GM23338 (cell line): ENCODE measurements around the gene TEX26. TPM values are rescaled to one million over a fixed set of nuclear protein-coding genes. Genes with fewer than 3 reads are reported as not detected.

ENCODE experiments used
- ATAC-seq: fragments of 200-7000 bp; cut with Tn5 transposase; 3 replicates; pipeline ENCODE4 v1.9.1; 2020
- DNase-seq: peaks from one replicate; pipeline ENCODE4 v3.0.0-alpha.2; 2015; ENCODE audit warnings: low spot score
- H2AFZ ChIP-seq: fragments of 200-600 bp; sonication (generic); 2 replicates; pipeline ENCODE4 v1.8.0; 2016; ENCODE audit warnings: antibody characterized with exemption, mild to moderate bottlenecking, moderate library complexity
- H3F3A ChIP-seq: fragments of 200-600 bp; sonication (generic); replicated peaks from 2 replicates; pipeline ENCODE4 v1.8.0; 2017; ENCODE audit warnings: antibody characterized with exemption, mixed run types, low read depth
- H3K27ac ChIP-seq: fragments of 200-600 bp; sonication (generic); 2 replicates; pipeline ENCODE4 v1.6.1; 2016; ENCODE audit warnings: low read depth
- H3K27me3 ChIP-seq: fragments of 200-600 bp; sonication (generic); 2 replicates; pipeline ENCODE4 v1.8.0; 2016; ENCODE audit warnings: mild to moderate bottlenecking, mixed run types, moderate library complexity; ENCODE audit not compliant: insufficient read depth
- H3K36me3 ChIP-seq: fragments of 200-600 bp; sonication (generic); 2 replicates; pipeline ENCODE4 v1.8.0; 2016; ENCODE audit warnings: mild to moderate bottlenecking; ENCODE audit not compliant: insufficient read depth
- H3K4me1 ChIP-seq: fragments of 200-600 bp; sonication (generic); 2 replicates; pipeline ENCODE4 v1.8.0; 2016; ENCODE audit warnings: mild to moderate bottlenecking, moderate library complexity; ENCODE audit not compliant: insufficient read depth
- H3K4me2 ChIP-seq: fragments of 200-600 bp; sonication (generic); 2 replicates; pipeline ENCODE4 v1.7.1; 2017; ENCODE audit warnings: mixed run types
- H3K4me3 ChIP-seq: fragments of 200-600 bp; sonication (generic); 2 replicates; pipeline ENCODE4 v1.6.1; 2016; ENCODE audit warnings: mixed run types
- H3K79me2 ChIP-seq: fragments of 200-600 bp; sonication (generic); replicated peaks from 2 replicates; pipeline ENCODE4 v1.8.0; 2017; ENCODE audit warnings: mild to moderate bottlenecking; ENCODE audit not compliant: insufficient read depth
- H3K9me2 ChIP-seq: fragments of 200-600 bp; sonication (generic); 2 replicates; pipeline ENCODE4 v1.8.0; 2017; ENCODE audit not compliant: insufficient read depth
- H4K20me1 ChIP-seq: fragments of 200-600 bp; sonication (generic); replicated peaks from 2 replicates; pipeline ENCODE4 v1.8.0; 2017; ENCODE audit warnings: mild to moderate bottlenecking; ENCODE audit not compliant: insufficient read depth
- H3K27ac Mint-ChIP-seq: 2 replicates; pipeline ENCODE4 v1.8.0; 2020; ENCODE audit warnings: inconsistent platforms, mild to moderate bottlenecking, moderate library complexity, mixed read lengths
- H3K27me3 Mint-ChIP-seq: 3 replicates; pipeline ENCODE4 v1.8.0; 2022; ENCODE audit warnings: low read depth, mild to moderate bottlenecking, moderate library complexity, mixed read lengths, inconsistent platforms; ENCODE audit not compliant: insufficient read depth, poor library complexity
- H3K36me3 Mint-ChIP-seq: 3 replicates; pipeline ENCODE4 v1.8.0; 2021; ENCODE audit warnings: low read depth, mild to moderate bottlenecking, inconsistent platforms, moderate library complexity, mixed read lengths
- H3K4me1 Mint-ChIP-seq: 3 replicates; pipeline ENCODE4 v1.8.0; 2020; ENCODE audit warnings: mild to moderate bottlenecking, inconsistent platforms, mixed read lengths
- H3K4me3 Mint-ChIP-seq: 3 replicates; pipeline ENCODE4 v1.8.0; 2021; ENCODE audit warnings: moderate library complexity, mild to moderate bottlenecking, inconsistent platforms, mixed read lengths
- H3K9me3 Mint-ChIP-seq: 3 replicates; pipeline ENCODE4 v1.8.0; 2020; ENCODE audit warnings: moderate library complexity, mild to moderate bottlenecking, inconsistent platforms, mixed read lengths
- CREB1 ChIP-seq: fragments of 250-450 bp; sonication (Bioruptor Pico); IDR thresholded peaks from 2 replicates; pipeline ENCODE4 v1.5.0; 2020; ENCODE audit warnings: low read depth, mild to moderate bottlenecking, moderate library complexity
- CTCF ChIP-seq, 2 experiments: fragments of 200-600 bp in 1 of 2; sonication (generic) in 1 of 2; conservative IDR thresholded peaks; 2 replicates each; pipeline versions ENCODE4 v1.5.1 to v1.6.1; 2016 to 2017; ENCODE audit warnings: antibody characterized with exemption in 2 of 2, low read depth in 2 of 2, mild to moderate bottlenecking in 2 of 2, moderate library complexity in 1 of 2
- ETS1 ChIP-seq: IDR thresholded peaks from 2 replicates; pipeline ENCODE4 v1.6.1; 2016; ENCODE audit warnings: antibody characterized with exemption
- EZH2 ChIP-seq: fragments of 200-600 bp; sonication (generic); IDR thresholded peaks from one replicate; pipeline ENCODE4 v1.8.0; 2017; ENCODE audit warnings: antibody characterized with exemption, mild to moderate bottlenecking, low read depth; ENCODE audit not compliant: unreplicated experiment
- EZH2phosphoT487 ChIP-seq: fragments of 200-600 bp; sonication (generic); IDR thresholded peaks from one replicate; pipeline ENCODE4 v1.8.1; 2018; ENCODE audit warnings: antibody characterized with exemption; ENCODE audit not compliant: unreplicated experiment
- JUNB ChIP-seq: IDR thresholded peaks from one replicate; pipeline ENCODE4 v1.6.1; 2016; ENCODE audit warnings: antibody characterized with exemption; ENCODE audit not compliant: unreplicated experiment
- NANOG ChIP-seq: IDR thresholded peaks from 2 replicates; pipeline ENCODE4 v1.6.1; 2016; ENCODE audit warnings: antibody characterized with exemption, borderline replicate concordance
- POLR2AphosphoS5 ChIP-seq: IDR thresholded peaks from 2 replicates; pipeline ENCODE4 v1.6.1; 2016; ENCODE audit warnings: antibody characterized with exemption, low read depth
- REST ChIP-seq: IDR thresholded peaks from one replicate; pipeline ENCODE4 v1.6.1; 2018; ENCODE audit warnings: antibody characterized with exemption; ENCODE audit not compliant: unreplicated experiment
- STAT1 ChIP-seq: IDR thresholded peaks from one replicate; pipeline ENCODE4 v1.6.1; 2016; ENCODE audit warnings: antibody characterized with exemption; ENCODE audit not compliant: unreplicated experiment
- ZNF114 ChIP-seq: fragments of 250-450 bp; sonication (Bioruptor Pico); IDR thresholded peaks from 2 replicates; pipeline ENCODE4 v1.5.0; 2020; ENCODE audit warnings: mild to moderate bottlenecking, moderate library complexity
- ZNF331 ChIP-seq: fragments of 250-450 bp; sonication (Bioruptor Pico); IDR thresholded peaks from 2 replicates; pipeline ENCODE4 v1.5.0; 2020; ENCODE audit warnings: low read depth, mild to moderate bottlenecking, moderate library complexity
- ZNF462 ChIP-seq: fragments of 250-450 bp; sonication (Bioruptor Pico); IDR thresholded peaks from 2 replicates; pipeline ENCODE4 v1.5.0; 2020; ENCODE audit warnings: mild to moderate bottlenecking, moderate library complexity
- polyA plus RNA-seq: library from polyadenylated mRNA; unstranded; fragments of >200 nt; fragmentation: Nextera tagmentation; extraction: Ambion mirVana; gene quantifications from 2 replicates; pipeline ENCODE4 v1.2.1, GENCODE V29; 2016
- total RNA-seq: library from RNA; depleted of rRNA; stranded (reverse); fragments of >200 nt; shearing (Covaris generic); gene quantifications from 2 replicates; pipeline ENCODE4 v1.2.3, GENCODE V29; 2014

The TEX26 gene
- total and polyA plus RNA-seq, 2 experiments from 2014 or later = not detected

- Histone ChIP-seq H3K4me2 (peak overlapping the region; percentile 65), H3K27ac (0 out of 2 replicates have a peak overlapping the region, but pooled peaks have one; percentile 3), H3K4me1 (peaks cover 28% of the 10 kb centered on the region), H3K27me3 (no peaks in the 10 kb centered on the region), H3K9me2 (no peaks in the 10 kb centered on the region), H3F3A (no peaks in the 10 kb centered on the region), H4K20me1 (no peaks in the 10 kb centered on the region), H3K36me3 (no peaks in the 10 kb centered on the region), H3K79me2 (no peaks in the 10 kb centered on the region), H2AFZ (no peak overlapping the region), H3K4me3 (peak overlapping the region; percentile 22; the same call in 1 of the 2 replicates)
- H3K27me3 Mint-ChIP-seq = peaks cover 4% of the 10 kb centered on the region
- no peaks in the 10 kb centered on the region for H3K36me3 Mint-ChIP-seq
- H3K4me3 Mint-ChIP-seq = peak overlapping the region; percentile 28
- TF ChIP-seq JUNB (no peak), ZNF331 (CRISPR knock-in tag) (no peak), ZNF114 (no peak), EZH2 (no peak), ETS1 (no peak), CTCF (conservative IDR thresholded peaks at IDR 0.05; ENCODE audit: low read depth in 2 of 2) (no peak), POLR2AphosphoS5 (no peak), NANOG (no peak), EZH2phosphoT487 (no peak), REST (no peak), ZNF462 (CRISPR knock-in tag) (no peak), STAT1 (no peak), CREB1 (CRISPR knock-in tag) (no peak)
- ATAC-seq (peak; percentile 86), DNase-seq (peak; percentile 64)
- H3K27ac Mint-ChIP-seq = peak overlapping the region; percentile 62
- H3K4me1 Mint-ChIP-seq = peaks cover 30% of the 10 kb centered on the region
- no peaks in the 10 kb centered on the region for H3K9me3 Mint-ChIP-seq
These were observed 78.9 kb downstream of the TEX26 start for GRCh38 chr13:31011193-31011860.
